Measurements from ENCODE around the gene ATP2B2.

The ATP2B2 gene

GRCh38 chr3:10370429-10370828 lies 135.0 kb downstream of the ATP2B2 start:
- Histone ChIP-seq H3K36me3 (ENCODE audit: insufficient read depth, low read length) (no peaks in the 10 kb centered on the region), H3K9me3 (ENCODE audit: insufficient read depth, low read depth, low read length) (no peaks in the 10 kb centered on the region), H3K4me3 (ENCODE audit: low read length, poor library complexity, severe bottlenecking) (no peak overlapping the region), H3K79me2 (ENCODE audit: insufficient read depth, low read length) (no peaks in the 10 kb centered on the region), H3K4me1 (ENCODE audit: insufficient read depth, low read length, poor library complexity, severe bottlenecking) (no peaks in the 10 kb centered on the region), H2AFZ (ENCODE audit: low read length) (no peak overlapping the region), H3K9ac (ENCODE audit: low read depth, low read length, poor library complexity, severe bottlenecking) (no peak overlapping the region), H3F3A (ENCODE audit: low read depth) (no peaks in the 10 kb centered on the region), H3K27me3 (ENCODE audit: insufficient read depth, low read length, poor library complexity, severe bottlenecking) (no peaks in the 10 kb centered on the region), H3K9me2 (replicated peaks; ENCODE audit: low read depth, low read length) (no peaks in the 10 kb centered on the region), H4K20me1 (ENCODE audit: insufficient read depth, low read length, poor library complexity, severe bottlenecking) (no peaks in the 10 kb centered on the region), H3K4me2 (ENCODE audit: low read depth, low read length, poor library complexity, severe bottlenecking) (no peak overlapping the region)
- TF ChIP-seq CTCF (conservative IDR thresholded peaks at IDR 0.05; ENCODE audit: low read length) (no peak), EZH2phosphoT487 (IDR thresholded peaks at IDR 0.05; ENCODE audit: borderline replicate concordance) (no peak)

GRCh38 chr3:10368512-10368911 lies 136.9 kb downstream of the ATP2B2 start:
- no peak overlapping the region for H2AFZ ChIP-seq (ENCODE audit: low read length)
- no peak overlapping the region for H3K4me3 ChIP-seq (ENCODE audit: low read length, poor library complexity, severe bottlenecking)
- no peaks in the 10 kb centered on the region for H3K9me3 ChIP-seq (ENCODE audit: insufficient read depth, low read depth, low read length)
- no peaks in the 10 kb centered on the region for H3K79me2 ChIP-seq (ENCODE audit: insufficient read depth, low read length)
- no peaks in the 10 kb centered on the region for H3F3A ChIP-seq (ENCODE audit: low read depth)
- no peaks in the 10 kb centered on the region for H3K36me3 ChIP-seq (ENCODE audit: insufficient read depth, low read length)
- no peaks in the 10 kb centered on the region for H3K4me1 ChIP-seq (ENCODE audit: insufficient read depth, low read length, poor library complexity, severe bottlenecking)
- TF ChIP-seq EZH2phosphoT487 (IDR thresholded peaks at IDR 0.05; ENCODE audit: borderline replicate concordance) (no peak), CTCF (conservative IDR thresholded peaks at IDR 0.05; ENCODE audit: low read length) (no peak)
- no peaks in the 10 kb centered on the region for H3K9me2 ChIP-seq (replicated peaks; ENCODE audit: low read depth, low read length)
- no peak overlapping the region for H3K4me2 ChIP-seq (ENCODE audit: low read depth, low read length, poor library complexity, severe bottlenecking)
- H4K20me1 ChIP-seq (ENCODE audit: insufficient read depth, low read length, poor library complexity, severe bottlenecking): no peaks in the 10 kb centered on the region
- H3K27me3 ChIP-seq (ENCODE audit: insufficient read depth, low read length, poor library complexity, severe bottlenecking): no peaks in the 10 kb centered on the region
- H3K9ac ChIP-seq (ENCODE audit: low read depth, low read length, poor library complexity, severe bottlenecking): no peak overlapping the region

GRCh38 chr3:10367506-10367905 lies 137.9 kb downstream of the ATP2B2 start:
- H3K9me2 ChIP-seq (replicated peaks; ENCODE audit: low read depth, low read length): no peaks in the 10 kb centered on the region
- H3K36me3 ChIP-seq (ENCODE audit: insufficient read depth, low read length): no peaks in the 10 kb centered on the region
- H3K79me2 ChIP-seq (ENCODE audit: insufficient read depth, low read length): no peaks in the 10 kb centered on the region
- H3K27me3 ChIP-seq (ENCODE audit: insufficient read depth, low read length, poor library complexity, severe bottlenecking): no peaks in the 10 kb centered on the region
- H3F3A ChIP-seq (ENCODE audit: low read depth): no peaks in the 10 kb centered on the region
- no peaks in the 10 kb centered on the region for H3K4me1 ChIP-seq (ENCODE audit: insufficient read depth, low read length, poor library complexity, severe bottlenecking)
- no peak overlapping the region for H3K9ac ChIP-seq (ENCODE audit: low read depth, low read length, poor library complexity, severe bottlenecking)
- H2AFZ ChIP-seq (ENCODE audit: low read length): no peak overlapping the region
- H3K4me3 ChIP-seq (ENCODE audit: low read length, poor library complexity, severe bottlenecking): no peak overlapping the region
- no peak overlapping the region for H3K4me2 ChIP-seq (ENCODE audit: low read depth, low read length, poor library complexity, severe bottlenecking)
- TF ChIP-seq CTCF (conservative IDR thresholded peaks at IDR 0.05; ENCODE audit: low read length) (no peak), EZH2phosphoT487 (IDR thresholded peaks at IDR 0.05; ENCODE audit: borderline replicate concordance) (no peak)
- no peaks in the 10 kb centered on the region for H3K9me3 ChIP-seq (ENCODE audit: insufficient read depth, low read depth, low read length)
- no peaks in the 10 kb centered on the region for H4K20me1 ChIP-seq (ENCODE audit: insufficient read depth, low read length, poor library complexity, severe bottlenecking)

All from Loucy (cell line).